GM12892 (cell line): ENCODE data around the gene CORO2B.

Experiments
- POLR2A ChIP-seq: IDR thresholded peaks from 2 replicates; pipeline ENCODE4 v1.6.1; 2011; ENCODE audit warnings: low read depth, low read length, control low read depth
- TAF1 ChIP-seq: IDR thresholded peaks from 2 replicates; pipeline ENCODE4 v1.6.1; 2011; ENCODE audit warnings: low read depth, mild to moderate bottlenecking, control low read depth, low read length, borderline replicate concordance

- no peak for TF ChIP-seq POLR2A
- no peak for TF ChIP-seq TAF1
Measured at GRCh38 chr15:68559345-68560310, 19.2 kb upstream of the CORO2B start.
